Measurements from ENCODE around the gene GLRA1. TPM values are rescaled to one million over a fixed set of nuclear protein-coding genes. Genes with fewer than 3 reads are reported as not detected.

The GLRA1 gene
- total RNA-seq, 1 experiment from 2014 or later = not detected

DNA sequence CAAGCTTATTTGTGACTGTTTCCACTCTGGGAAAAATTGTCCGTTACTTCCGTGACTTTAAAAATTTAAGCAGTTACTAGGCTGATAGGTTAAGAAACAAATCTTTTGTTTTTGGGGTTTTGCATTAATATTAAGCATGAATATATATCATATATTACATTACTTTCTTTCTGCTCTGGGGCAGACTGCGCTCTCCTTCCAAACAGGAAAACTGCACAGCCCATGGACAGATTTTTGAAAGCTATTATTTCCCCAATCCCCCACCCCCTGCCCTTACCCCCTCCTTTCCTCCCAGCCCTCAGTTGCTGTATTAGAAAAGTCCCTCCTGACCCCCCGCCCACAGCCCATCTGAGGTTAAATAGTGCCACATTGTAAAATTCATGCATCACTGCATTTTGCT, 102.5 kb downstream of the GLRA1 start:
- no peak overlapping the region for H3K27ac ChIP-seq (ENCODE audit: low read depth, low read length)
- POLR2A ChIA-PET = no interaction called here

DNA sequence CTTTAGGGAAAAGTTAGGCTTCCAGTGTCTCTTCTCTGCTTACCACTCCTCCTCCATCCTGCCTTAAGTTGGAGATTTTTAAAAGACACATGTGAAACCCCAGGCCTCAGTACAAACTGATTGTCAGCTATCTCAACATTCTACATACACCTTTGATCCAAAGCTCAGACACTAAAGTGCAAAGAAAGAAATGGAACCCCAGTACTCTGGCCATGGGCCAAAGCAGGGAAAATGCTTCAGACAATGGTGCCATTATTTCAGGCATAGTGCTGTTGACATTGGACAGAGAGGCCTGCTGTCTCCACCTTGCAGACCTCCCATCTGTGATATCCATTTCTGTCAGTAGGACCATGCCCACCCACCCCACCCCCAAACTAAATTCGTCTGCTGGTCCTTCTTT, 103.7 kb downstream of the GLRA1 start:
- CTCF ChIA-PET = no interaction called here
- RAD21 ChIA-PET (ENCODE audit: low non-redundant PET in 1 of 2, low total read pairs in 2 of 2, uncharacterized antibody in 2 of 2, unreplicated experiment in 2 of 2) = no interaction called here
- POLR2A ChIA-PET = no interaction called here
- BruUV-seq (replicated peaks) = no TSS peak
- DNase-seq (ENCODE audit: low read depth, low spot score) (no peak), ATAC-seq (no peak)
- Histone ChIP-seq H3K27ac (ENCODE audit: low read depth, low read length) (no peak overlapping the region), H3K4me2 (ENCODE audit: low read length) (no peak overlapping the region), H4K20me1 (ENCODE audit: insufficient read depth) (no peaks in the 10 kb centered on the region), H3K9me3 (ENCODE audit: control insufficient read depth in 1 of 2, insufficient read depth in 1 of 2, low read depth in 1 of 2, low read length in 2 of 2) (no peaks in the 10 kb centered on the region), H3K4me3 (replicated peaks in 1 of 2; ENCODE audit: low read depth in 1 of 2, low read length in 2 of 2) (no peak overlapping the region), H3K79me2 (ENCODE audit: insufficient read depth, low read length) (no peaks in the 10 kb centered on the region), H3K4me1 (ENCODE audit: control insufficient read depth in 1 of 2, insufficient read depth in 2 of 2, low read length in 2 of 2) (no peaks in the 10 kb centered on the region), H3K9ac (ENCODE audit: low read length) (no peak overlapping the region), H3K27me3 (ENCODE audit: insufficient read depth, low read length) (no peaks in the 10 kb centered on the region), H3K9me2 (ENCODE audit: insufficient read depth) (no peaks in the 10 kb centered on the region), H3K36me3 (ENCODE audit: control insufficient read depth in 1 of 2, insufficient read depth in 2 of 2, low read length in 2 of 2) (no peaks in the 10 kb centered on the region), H2AFZ (ENCODE audit: low read depth, low read length, poor library complexity, severe bottlenecking) (no peak overlapping the region)
- intact Hi-C loops (cut with micrococcal nuclease) = no loop called here
- TF ChIP-seq, protein P1, sequence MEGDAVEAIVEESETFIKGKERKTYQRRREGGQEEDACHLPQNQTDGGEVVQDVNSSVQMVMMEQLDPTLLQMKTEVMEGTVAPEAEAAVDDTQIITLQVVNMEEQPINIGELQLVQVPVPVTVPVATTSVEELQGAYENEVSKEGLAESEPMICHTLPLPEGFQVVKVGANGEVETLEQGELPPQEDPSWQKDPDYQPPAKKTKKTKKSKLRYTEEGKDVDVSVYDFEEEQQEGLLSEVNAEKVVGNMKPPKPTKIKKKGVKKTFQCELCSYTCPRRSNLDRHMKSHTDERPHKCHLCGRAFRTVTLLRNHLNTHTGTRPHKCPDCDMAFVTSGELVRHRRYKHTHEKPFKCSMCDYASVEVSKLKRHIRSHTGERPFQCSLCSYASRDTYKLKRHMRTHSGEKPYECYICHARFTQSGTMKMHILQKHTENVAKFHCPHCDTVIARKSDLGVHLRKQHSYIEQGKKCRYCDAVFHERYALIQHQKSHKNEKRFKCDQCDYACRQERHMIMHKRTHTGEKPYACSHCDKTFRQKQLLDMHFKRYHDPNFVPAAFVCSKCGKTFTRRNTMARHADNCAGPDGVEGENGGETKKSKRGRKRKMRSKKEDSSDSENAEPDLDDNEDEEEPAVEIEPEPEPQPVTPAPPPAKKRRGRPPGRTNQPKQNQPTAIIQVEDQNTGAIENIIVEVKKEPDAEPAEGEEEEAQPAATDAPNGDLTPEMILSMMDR (IDR thresholded peaks at IDR 0.05 in 2 of 3, conservative IDR thresholded peaks at IDR 0.05 in 1 of 3; ENCODE audit: borderline replicate concordance in 1 of 3, insufficient read depth in 1 of 3, low read depth in 2 of 3, low read length in 2 of 3) = no peak
- no peak for TF ChIP-seq RAD21 (IDR thresholded peaks at IDR 0.05; ENCODE audit: low read depth)
- no peak for TF ChIP-seq FOSL1 (IDR thresholded peaks at IDR 0.05; ENCODE audit: low read depth)
- no peak for TF ChIP-seq TCF7L2 (IDR thresholded peaks at IDR 0.05; ENCODE audit: borderline replicate concordance, extremely low read depth, insufficient read depth, insufficient read length)
- TF ChIP-seq, protein P2, sequence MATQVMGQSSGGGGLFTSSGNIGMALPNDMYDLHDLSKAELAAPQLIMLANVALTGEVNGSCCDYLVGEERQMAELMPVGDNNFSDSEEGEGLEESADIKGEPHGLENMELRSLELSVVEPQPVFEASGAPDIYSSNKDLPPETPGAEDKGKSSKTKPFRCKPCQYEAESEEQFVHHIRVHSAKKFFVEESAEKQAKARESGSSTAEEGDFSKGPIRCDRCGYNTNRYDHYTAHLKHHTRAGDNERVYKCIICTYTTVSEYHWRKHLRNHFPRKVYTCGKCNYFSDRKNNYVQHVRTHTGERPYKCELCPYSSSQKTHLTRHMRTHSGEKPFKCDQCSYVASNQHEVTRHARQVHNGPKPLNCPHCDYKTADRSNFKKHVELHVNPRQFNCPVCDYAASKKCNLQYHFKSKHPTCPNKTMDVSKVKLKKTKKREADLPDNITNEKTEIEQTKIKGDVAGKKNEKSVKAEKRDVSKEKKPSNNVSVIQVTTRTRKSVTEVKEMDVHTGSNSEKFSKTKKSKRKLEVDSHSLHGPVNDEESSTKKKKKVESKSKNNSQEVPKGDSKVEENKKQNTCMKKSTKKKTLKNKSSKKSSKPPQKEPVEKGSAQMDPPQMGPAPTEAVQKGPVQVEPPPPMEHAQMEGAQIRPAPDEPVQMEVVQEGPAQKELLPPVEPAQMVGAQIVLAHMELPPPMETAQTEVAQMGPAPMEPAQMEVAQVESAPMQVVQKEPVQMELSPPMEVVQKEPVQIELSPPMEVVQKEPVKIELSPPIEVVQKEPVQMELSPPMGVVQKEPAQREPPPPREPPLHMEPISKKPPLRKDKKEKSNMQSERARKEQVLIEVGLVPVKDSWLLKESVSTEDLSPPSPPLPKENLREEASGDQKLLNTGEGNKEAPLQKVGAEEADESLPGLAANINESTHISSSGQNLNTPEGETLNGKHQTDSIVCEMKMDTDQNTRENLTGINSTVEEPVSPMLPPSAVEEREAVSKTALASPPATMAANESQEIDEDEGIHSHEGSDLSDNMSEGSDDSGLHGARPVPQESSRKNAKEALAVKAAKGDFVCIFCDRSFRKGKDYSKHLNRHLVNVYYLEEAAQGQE (IDR thresholded peaks at IDR 0.05; ENCODE audit: low read depth) = no peak
- TF ChIP-seq YY1 (IDR thresholded peaks at IDR 0.05; ENCODE audit: extremely low read depth, insufficient replicate concordance, low read depth, low read length) = no peak
- TF ChIP-seq SIN3A (IDR thresholded peaks at IDR 0.05; ENCODE audit: low read depth) = no peak
- no peak for TF ChIP-seq CEBPB (IDR thresholded peaks at IDR 0.05; ENCODE audit: low read depth)
- TF ChIP-seq, protein P3, sequence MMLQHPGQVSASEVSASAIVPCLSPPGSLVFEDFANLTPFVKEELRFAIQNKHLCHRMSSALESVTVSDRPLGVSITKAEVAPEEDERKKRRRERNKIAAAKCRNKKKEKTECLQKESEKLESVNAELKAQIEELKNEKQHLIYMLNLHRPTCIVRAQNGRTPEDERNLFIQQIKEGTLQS (IDR thresholded peaks at IDR 0.05) = no peak
- no peak for TF ChIP-seq SRF (IDR thresholded peaks at IDR 0.05; ENCODE audit: low read depth)
- TF ChIP-seq ELF1 (IDR thresholded peaks at IDR 0.05; ENCODE audit: borderline replicate concordance, low read depth) = no peak
- no peak for TF ChIP-seq EGR1 (IDR thresholded peaks at IDR 0.05; ENCODE audit: low read depth)
- no peak for TF ChIP-seq EZH2 (IDR thresholded peaks at IDR 0.05)

More for the DNA sequence above, 102.5 kb downstream of the GLRA1 start:
- H3K4me1 ChIP-seq (ENCODE audit: control insufficient read depth in 1 of 2, insufficient read depth in 2 of 2, low read length in 2 of 2) = no peaks in the 10 kb centered on the region
- no peak overlapping the region for H2AFZ ChIP-seq (ENCODE audit: low read depth, low read length, poor library complexity, severe bottlenecking)
- TF ChIP-seq CEBPB (IDR thresholded peaks at IDR 0.05; ENCODE audit: low read depth) (no peak), SP1 (IDR thresholded peaks at IDR 0.05; ENCODE audit: low read depth) (no peak), SIN3A (IDR thresholded peaks at IDR 0.05; ENCODE audit: low read depth) (no peak), CBX3 (IDR thresholded peaks at IDR 0.05; ENCODE audit: low read depth) (no peak), EZH2phosphoT487 (IDR thresholded peaks at IDR 0.05; ENCODE audit: borderline replicate concordance) (no peak)
- TF ChIP-seq, protein P4, sequence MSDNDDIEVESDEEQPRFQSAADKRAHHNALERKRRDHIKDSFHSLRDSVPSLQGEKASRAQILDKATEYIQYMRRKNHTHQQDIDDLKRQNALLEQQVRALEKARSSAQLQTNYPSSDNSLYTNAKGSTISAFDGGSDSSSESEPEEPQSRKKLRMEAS (IDR thresholded peaks at IDR 0.05) = no peak
- no TSS peak for BruUV-seq (replicated peaks)
- no peak for ATAC-seq
- RAD21 ChIA-PET (ENCODE audit: low non-redundant PET in 1 of 2, low total read pairs in 2 of 2, uncharacterized antibody in 2 of 2, unreplicated experiment in 2 of 2) = no interaction called here
- no peaks in the 10 kb centered on the region for H3K9me3 ChIP-seq (ENCODE audit: control insufficient read depth in 1 of 2, insufficient read depth in 1 of 2, low read depth in 1 of 2, low read length in 2 of 2)
- no peaks in the 10 kb centered on the region for H3K9me2 ChIP-seq (ENCODE audit: insufficient read depth)
- no peaks in the 10 kb centered on the region for H3K36me3 ChIP-seq (ENCODE audit: control insufficient read depth in 1 of 2, insufficient read depth in 2 of 2, low read length in 2 of 2)
- H3K4me2 ChIP-seq (ENCODE audit: low read length) = no peak overlapping the region
- no peaks in the 10 kb centered on the region for H4K20me1 ChIP-seq (ENCODE audit: insufficient read depth)
- no peak overlapping the region for H3K4me3 ChIP-seq (replicated peaks in 1 of 2; ENCODE audit: low read depth in 1 of 2, low read length in 2 of 2)
- H3K79me2 ChIP-seq (ENCODE audit: insufficient read depth, low read length) = no peaks in the 10 kb centered on the region
- intact Hi-C loops (cut with micrococcal nuclease) = no loop called here
- CTCF ChIA-PET = no interaction called here
- no peaks in the 10 kb centered on the region for H3K27me3 ChIP-seq (ENCODE audit: insufficient read depth, low read length)
- no peak overlapping the region for H3K9ac ChIP-seq (ENCODE audit: low read length)
- no peak for DNase-seq (ENCODE audit: low read depth, low spot score)
